ENCODE data around the gene LRRC17.

The LRRC17 gene

DNA sequence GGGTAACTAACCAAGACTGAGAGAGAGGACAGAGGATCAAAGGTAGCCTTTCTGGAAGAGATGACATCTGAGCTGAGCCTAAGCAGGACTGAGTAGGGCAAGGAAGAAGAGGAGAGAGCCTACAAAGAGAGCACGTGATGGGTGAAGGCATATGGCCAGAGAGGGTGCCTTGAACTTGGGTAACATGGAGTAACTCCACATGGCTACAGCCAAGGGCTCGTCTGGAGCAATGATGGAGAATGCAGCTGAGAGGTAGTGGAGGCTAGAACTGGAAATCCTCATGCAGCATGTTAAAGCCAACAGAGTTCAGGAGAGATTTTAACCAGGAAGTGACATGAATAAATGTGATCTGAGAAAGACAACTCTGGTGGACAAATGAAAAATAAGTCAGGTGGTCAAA lies 77.8 kb downstream of the LRRC17 start:
- DNase-seq: no peak

DNA sequence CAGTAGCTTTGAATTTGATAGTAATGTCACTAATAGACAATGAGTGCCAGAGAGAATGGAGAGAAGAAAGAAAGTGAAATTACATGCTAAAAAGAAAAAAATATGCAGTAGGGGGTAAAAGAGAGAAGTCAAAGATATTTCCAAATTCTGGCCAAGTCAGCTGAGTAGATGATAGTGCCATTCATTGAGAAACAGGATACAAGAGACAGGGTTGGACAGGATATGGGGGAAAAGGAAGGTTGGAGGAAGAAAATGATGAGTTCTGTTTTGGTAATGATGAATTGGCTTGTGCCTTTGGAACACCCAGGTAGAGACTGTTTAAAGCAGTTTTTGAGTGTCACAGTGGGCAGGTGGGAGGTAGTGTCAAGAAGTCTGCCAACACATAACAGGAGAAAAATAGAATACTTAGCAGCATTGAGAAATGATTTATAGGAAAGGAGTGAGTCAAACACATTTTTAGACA lies 78.3 kb downstream of the LRRC17 start:
- DNase-seq: no peak

DNA sequence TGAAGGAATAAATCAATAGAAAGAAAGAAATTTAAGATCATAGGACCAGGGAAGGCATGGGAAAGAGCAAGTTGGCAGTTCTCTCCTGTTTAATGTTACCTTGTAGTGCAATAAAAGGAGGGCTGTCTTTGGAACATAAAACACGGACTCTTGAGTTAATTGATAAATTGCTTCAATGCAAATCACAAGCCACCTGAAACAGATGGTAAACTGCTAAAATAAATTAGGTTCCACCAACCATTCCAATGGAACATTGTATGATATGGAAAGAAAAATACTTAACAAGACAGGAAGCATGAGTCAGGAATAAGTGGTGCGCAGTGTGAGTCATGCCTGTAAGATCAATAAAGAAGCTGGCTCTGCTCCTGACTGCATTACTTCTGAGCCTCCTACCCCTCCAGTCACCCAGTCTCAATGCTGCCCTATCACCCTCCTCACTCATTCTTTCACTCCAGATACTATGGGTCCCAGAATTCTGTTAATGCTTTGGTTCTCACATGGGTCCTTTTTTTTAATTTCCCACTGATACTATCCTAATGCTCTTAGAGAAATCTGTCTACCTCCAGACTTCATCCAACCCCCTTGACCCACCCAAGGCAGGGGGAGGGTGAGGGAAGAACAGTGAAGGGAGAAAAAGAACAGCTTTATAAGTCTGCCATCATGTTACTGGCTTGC lies 78.9 kb downstream of the LRRC17 start:
- no peak for DNase-seq

DNA sequence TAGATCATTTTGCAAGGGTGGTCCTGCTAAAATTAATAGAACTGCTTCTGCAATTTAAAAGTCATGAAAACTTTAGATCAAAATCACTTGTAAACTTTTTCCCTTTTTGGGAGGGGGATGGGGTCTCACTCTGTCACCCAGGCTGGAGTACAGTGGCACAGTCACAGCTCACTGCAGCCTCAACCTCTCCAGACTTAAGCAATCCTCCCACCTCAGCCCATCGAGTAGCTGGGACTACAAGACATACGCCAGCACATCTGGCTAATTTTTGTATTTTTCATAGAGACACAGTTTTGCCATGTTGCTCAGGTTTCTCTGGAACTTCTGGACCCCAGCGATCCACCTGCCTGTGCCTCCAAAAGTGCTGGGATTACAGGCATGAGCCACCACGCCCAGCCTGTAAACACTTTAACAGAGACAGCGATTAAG lies 79.7 kb downstream of the LRRC17 start:
- no peak for DNase-seq

DNA sequence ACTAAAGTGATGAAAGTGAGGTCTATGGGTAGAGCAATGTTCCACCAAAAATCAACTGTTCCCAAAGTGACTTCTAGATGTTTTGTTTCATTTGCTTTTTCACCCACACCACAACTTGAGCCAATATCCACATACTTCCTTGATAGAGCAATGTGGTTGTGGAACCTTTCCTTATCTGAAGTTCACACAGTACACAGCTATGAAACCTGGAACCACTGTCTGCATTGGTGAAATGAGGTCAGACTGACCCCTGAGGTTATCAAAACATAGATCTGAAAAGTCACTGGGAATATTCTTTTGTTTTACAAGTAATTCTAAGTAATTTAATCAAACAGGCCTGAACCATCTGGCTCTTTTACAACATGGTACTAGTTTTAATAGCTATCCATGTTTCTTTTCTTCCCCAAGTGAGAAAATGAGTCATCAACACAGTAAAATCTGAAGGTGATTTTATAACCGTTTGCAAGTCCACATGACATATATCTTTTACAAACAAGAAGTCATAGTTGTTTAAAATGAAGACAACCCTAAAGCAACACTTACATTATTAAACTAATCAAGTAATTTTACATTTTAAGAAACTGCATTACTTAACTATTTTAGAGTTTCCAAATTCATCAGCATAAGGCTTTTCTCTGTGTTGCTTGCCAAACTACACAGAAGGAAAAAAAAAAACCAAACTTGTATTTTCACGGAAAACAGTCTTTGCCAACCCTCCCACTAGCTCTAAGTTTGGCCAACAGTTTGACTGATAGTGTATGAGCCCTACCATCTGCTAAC lies 80.3 kb downstream of the LRRC17 start:
- DNase-seq: no peak

DNA sequence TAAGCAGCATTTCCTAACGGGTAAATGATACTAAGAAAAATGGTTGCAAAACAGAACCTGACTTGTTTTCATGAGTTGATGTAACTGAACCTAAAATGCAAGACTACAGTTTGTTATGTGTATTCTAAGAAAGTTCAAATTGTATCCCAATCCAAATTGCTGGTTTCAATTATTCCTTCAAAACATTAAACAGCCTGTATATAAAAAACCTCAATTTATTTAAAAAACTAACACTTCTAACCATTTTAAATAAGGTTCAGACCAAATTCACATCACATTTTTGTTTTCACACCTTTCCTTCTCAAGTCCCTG lies 80.9 kb downstream of the LRRC17 start:
- DNase-seq: no peak

DNA sequence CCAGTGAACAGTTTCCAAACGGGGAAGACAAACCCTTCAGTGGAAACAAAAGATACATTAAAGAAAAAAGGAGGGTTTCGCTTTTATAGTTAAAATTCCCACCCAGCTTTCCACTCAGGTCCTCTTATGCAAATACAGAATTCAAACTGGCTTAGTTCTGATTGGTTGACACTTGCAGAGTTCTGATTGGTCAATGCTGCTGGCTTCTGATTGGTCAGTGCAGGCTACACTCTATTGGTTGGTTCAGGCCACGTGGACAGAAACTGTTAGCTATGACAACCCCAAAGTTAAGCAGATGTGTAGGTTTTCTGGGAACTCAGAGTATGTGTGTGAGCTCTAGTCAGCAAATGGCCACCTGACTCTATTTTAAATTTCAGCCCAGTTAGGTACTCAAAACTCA lies 81.8 kb downstream of the LRRC17 start:
- no peak for DNase-seq

All from activated gamma-delta T cell treated with Interleukin-2 at 50 U/mL for 16 hours (primary cell).